ENCODE results near the gene MARCO.

GRCh38 chr2:118954297-118955060, 12.5 kb downstream of the MARCO start:
- TF ChIP-seq CTCF (IDR thresholded peaks at IDR 0.05; ENCODE audit: low read depth, low read length) (no peak), EZH2phosphoT487 (IDR thresholded peaks at IDR 0.05; ENCODE audit: low read depth) (no peak)

All from OCI-LY3 (cell line).